GM18526 (cell line): Measurements from ENCODE around the gene YOD1.

Source experiments
- POLR2A ChIP-seq: IDR thresholded peaks from 3 replicates; pipeline ENCODE4 v1.6.1; 2011; ENCODE audit not compliant: insufficient read length; ENCODE audit errors: extremely low read depth

The YOD1 gene

DNA sequence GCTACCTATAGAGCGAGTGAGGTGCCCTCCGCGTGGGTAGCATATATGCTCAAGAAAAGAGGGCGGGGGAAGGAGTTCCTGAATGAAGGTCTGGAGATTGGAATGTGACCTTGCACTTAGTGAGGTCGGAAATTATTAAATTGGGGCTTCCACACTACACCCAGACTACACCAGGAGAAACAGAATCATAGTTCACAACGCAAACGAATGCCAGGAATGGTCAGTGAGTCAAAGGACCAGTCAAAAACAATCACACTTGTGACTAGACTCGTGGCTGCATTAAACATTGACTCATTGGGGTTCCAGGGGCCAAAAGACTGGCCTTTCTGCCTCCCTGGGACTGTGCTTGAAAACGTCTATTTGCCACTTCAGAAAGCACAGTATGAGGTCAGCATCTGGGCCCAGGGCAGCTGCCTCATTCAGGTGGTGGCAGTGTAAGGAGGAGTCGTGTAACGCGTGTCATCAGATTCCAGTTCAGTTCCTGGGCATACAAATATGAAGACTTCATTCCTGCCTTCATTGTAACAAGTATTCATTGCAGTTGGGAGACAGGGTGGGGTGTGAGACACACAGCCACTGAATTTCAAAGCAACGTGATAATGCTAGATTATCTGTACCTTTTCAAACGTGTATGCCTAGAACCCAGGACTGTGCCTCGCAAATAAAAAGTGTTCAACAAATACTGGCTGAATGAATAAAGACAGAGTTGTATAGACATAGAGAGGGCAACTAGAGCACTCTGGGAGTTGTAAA is at the start of gene YOD1:
Gene YOD1 (minus strand): TSS at position 18 of the 753 bp plus-strand sequence. CDS start 178 bp downstream, outside the sequence.
- no peak for TF ChIP-seq POLR2A

DNA sequence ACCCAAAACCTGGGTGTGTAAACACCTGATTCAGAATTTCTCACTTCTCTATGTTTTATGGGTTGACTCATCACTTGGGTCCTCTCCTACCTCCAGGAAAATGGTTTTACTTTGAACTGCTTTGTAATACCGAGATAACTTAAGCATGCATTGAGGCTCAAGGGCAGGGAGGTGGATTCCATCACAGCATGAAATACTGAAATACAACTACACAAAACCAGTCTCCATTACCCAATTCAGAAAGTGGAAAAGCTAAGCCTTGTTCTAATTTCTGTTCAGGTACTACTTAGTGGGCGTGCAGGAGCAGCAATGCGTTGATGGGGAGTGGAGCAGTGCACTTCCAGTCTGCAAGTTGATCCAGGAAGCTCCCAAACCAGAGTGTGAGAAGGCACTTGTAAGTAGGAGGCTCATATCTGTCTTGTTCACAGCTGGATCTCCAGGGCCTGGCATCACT is 46.9 kb upstream of the YOD1 start:
- TF ChIP-seq POLR2A: no peak

DNA sequence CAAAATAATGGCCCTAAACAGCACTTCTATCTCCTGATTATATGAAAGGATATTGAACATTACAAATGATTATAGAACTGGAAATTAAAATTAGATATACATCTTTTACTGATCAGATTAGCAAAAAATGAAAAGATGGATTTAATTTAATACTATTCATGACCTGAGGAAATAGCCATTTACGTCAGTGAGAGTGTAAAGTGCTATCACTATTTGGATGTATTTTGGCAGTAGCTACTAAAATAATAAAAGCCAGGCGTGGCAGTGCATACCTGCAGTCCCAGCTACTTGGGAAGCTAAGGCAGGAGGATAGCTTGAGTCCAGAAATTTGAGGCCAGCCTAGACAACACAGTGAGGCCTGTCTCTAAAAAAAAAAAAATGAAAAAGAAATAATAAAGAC is 42.9 kb upstream of the YOD1 start:
- TF ChIP-seq POLR2A: no peak

DNA sequence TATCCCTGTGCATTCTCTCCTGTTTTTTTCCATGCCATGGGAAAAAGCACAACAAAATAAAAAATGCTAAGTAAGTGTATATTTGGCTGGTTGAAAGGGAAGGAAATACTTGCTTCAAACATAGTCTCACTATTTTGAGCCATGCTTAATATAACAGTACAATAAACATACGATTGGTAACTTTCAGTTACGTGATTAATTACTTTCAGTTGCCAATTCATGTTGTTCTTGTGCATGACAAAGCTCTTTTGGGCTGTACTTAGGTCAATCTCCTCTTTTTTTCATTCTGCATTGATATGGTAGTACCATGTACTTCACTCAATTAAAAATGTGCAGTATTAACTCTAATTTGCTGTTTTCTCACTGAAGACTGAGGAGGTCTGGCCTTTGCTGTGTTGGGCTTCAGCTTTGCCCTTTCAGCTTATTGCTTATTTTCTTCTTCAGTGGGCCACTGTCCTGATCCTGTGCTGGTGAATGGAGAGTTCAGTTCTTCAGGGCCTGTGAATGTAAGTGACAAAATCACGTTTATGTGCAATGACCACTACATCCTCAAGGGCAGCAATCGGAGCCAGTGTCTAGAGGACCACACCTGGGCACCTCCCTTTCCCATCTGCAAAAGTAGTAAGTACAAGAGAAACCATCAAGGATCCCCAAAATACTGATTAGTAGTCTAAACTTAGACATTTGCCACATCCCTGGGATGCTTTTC is 40.3 kb upstream of the YOD1 start:
- TF ChIP-seq POLR2A: no peak

DNA sequence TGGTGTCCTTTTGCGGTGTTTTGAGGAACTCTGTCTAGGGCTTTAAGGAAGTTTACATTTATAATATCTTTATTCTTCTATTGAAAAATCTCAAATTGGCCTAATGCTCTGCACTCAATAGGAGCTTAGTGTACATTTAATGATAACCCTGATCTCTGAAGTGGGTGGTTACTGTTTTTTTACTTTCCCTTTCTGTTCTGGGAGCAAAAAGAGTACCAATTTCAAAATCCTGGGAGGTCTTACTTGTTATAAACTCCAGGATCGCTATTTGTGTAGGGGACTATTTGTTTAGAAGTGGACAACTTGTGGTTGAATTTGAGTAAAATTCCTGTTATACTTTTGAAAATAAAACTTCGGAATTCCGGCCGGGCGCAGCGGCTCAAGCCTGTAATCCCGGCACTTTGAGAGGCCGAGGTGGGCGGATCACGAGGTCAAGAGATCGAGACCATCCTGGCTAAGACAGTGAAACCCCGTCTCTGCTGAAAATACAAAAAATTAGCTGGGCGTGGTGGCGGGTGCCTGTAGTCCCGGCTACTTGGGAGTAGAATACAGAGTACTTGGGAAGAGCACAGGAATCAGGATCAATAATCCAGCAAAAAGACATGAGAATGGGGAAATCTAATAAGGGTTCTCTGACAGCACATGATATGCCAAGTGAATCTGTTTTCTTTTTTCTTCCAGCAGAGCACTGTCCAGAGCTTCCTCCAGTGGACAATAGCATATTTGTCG is 38.8 kb upstream of the YOD1 start:
- TF ChIP-seq POLR2A: no peak

DNA sequence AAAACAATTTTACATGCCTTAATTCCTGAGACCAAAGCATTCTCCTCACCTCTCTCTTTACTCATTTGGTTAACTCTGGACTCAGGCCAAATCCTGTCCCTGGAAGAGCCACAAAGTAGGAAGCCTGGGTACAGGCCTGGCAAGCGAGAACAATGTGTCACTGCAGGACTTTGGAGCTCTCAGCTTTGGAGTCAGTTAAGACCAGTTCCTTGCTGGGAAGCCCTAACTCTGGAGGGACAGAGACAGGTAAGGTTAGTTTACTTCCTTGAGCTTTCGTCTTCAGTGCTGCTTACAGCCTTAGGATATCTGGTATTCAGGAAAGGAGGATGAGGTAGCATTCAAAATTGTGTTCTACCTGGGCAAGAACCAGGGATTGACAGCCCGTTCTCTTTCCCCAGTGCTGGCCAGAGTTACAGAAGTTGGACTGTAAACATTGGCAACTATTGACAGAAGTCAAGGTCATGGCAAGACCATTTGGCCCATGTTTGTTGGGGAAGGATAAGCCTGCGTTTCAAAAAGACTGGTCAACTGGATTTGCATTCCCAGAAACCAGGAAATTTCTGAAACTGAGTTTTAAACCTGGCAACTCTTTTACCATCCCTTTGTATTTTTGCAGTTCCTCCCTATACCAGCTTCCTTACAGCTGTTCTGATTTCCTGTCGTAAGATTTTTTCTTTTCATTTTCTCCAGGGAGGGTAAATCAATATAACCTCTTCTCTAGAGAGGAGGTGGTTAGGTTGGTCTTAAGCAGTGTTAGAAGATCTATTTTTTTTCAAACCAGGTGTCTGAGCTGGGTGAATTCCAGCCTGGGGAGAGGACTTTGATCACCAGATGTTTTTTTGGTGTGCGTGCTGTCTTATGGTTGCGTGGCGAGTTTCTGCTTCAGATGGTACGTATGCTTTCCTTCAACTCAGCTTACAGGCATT is 38.0 kb upstream of the YOD1 start, which contains the start of gene C4BPB:
Gene C4BPB (plus strand): TSS at position 160 of the 926 bp plus-strand sequence. CDS start 672 bp downstream, at position 832.
- TF ChIP-seq POLR2A: no peak

DNA sequence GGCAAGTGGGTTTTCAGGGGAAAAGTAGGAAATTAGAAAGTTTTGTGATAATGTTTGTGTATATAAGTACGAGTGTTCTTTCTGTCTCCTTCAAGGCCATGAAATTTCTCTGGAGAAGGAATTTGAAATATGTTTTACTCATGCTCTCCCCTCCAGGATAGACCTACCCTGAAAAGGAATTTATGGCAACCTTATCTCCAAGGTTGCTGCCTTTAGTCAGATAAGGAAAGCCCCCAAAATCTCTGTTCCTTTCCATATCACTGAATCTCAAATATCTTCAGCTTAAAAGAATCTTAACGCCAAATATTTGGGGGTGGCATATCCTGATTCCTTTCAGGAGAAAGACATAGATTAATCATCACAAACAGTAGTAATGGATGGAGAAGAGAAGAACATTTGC is 37.2 kb upstream of the YOD1 start:
- no peak for TF ChIP-seq POLR2A

DNA sequence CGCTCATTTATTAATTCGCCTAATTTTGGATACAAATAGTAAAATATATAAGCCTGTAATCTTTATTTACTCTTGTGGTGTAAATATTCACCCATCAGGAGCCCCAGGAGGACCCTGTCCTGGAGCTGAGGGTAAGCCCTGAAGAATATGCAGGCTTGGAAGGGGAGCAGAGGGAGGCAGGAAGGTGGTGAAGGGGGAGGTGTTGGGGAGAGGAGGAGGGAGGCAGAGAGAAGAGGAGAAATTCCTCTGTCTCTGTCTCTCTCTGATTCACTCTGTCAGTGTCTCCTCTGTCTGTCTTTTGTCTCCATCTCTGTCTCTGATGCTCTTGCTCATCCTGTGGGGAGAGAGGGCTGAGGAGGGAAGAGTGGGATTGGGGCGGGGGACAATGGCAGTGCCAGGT is 34.9 kb upstream of the YOD1 start:
- no peak for TF ChIP-seq POLR2A

DNA sequence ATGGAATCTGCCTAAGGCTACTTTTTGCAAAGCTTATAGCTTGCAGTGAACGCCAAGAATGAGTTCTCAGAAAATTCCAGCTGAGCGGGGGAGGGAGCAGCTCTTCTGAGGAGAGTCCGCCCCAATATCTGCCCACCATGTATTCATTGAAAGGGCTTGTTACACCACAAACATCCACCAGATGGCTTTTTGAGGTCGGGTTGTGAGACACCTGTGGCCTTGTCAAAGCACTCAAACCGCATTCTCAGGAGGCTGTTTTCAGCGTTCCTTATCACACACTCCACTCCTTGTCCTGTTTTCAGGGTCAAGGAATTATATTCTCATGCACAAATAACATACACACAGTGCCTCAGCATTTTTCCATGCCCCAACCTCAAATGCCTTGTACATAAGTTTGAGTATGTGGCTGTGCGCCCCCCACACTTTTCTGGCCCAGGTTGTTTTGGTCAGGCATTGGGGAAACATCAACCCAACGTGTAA is 33.7 kb upstream of the YOD1 start:
- TF ChIP-seq POLR2A: no peak

DNA sequence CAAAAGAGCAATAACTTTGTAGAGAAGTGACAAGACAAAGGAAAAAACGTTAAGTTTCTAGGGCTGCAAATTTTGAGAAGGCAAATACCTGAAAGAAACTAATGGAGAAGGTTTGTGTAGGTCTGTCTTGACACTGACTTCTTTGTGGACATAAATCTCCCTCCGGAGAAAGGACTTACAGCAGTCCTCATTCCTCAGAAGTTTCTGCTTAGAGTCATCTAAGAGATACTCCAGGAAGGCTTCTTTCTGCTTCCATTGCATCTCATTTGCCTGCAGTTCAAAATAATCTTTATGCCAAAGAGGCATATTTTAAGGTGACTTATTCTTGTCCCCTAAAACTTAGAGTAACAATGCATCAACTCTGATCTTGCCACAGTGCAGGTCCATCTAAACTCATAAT is 33.2 kb upstream of the YOD1 start:
- TF ChIP-seq POLR2A: no peak

DNA sequence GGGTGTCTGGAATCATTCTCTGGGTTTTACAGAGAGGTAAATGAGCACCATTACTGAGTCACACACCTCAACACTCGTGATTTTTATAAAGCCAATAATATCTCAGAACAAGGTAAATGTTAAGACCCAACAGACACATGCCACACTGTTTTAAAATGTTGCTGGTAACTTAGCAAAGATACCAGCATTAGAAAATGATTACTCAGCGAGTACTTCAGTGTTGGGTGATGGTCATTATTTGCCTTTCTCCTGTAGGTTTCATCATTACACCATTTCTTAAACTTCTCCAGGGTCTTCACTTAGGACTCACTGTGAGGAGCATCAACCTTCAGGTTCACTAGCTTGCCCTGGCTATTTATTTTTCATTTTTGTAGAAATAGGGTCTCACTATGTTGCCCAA is 30.8 kb upstream of the YOD1 start:
- TF ChIP-seq POLR2A: no peak

DNA sequence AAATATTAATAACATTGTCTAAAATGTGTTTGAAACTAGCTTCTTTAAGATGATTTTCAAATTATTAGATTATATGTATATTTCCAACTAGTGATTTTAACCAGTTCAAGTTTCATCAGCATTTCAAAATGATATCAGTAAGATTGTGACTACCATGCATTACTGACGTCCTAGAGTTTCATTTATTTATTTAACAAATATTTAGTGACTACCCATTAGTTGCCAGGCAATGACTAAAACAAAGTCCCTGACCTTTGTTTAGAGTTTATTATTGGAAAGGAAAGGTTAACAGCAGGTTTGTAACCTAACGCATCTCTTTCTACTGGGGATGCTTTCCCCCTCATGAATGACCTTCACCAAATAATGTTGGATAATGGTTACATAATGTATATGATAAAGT is 30.1 kb upstream of the YOD1 start:
- no peak for TF ChIP-seq POLR2A

DNA sequence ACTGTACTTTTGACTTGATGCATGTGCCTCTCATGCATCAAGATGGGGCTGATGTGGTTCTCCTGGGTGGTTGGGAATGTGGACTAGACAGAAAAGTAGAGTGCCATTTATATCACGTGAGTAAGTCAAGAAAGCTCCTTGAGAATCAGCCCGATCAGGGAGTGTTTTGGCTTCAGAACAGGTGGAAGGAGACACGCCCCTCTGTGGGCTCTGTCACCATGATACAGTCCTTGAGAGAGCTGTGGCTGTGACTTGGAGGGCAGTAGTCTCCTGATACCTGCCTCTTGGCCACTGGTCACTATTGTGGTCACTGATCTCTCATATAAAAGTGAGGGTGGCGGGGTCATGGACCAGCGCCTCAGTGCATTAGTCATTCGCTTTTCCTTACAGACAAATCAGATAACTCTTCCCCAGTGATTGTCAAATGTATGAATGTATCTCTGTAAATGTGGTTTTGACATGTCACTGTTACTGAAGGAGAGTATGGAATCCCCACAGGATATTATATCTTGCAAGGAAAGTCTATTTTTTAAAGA is 28.8 kb upstream of the YOD1 start:
- no peak for TF ChIP-seq POLR2A

DNA sequence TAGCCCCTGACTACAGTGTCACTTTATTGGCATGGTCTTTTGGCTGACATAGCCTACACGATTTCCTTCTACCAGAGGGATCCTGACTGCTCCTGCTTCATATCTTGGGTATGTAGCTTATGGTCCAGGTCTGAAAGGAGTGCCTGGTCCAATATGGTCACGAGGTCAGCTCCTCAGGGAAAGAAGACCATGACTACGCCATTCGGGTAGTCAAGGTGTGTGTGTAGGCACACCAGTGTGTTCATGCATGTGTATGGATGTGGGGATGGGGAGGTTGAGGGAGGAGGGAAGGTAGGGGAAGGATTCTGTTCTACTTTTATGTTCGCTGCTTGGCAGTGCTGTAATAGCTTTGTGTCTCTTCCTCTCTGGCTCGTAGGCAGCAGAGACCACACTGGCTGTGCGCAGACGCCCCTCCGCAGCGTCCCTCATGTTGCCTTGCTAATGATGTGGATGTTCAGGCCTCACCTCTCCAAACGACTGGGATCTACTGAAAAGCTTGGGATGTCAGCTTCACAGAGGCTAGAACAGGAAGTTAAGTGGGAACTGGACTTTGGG is 27.6 kb upstream of the YOD1 start:
- TF ChIP-seq POLR2A: no peak
